Pericardium fibroblast (primary cell): ENCODE data around the gene PRDM11. TPM values are rescaled to one million over a fixed set of nuclear protein-coding genes. Genes with fewer than 3 reads are reported as not detected.

Experiments
- total RNA-seq: library from RNA; depleted of rRNA; stranded (reverse); fragments of >200 nt; gene quantifications from 2 replicates; pipeline ENCODE4 v1.2.3, GENCODE V29; 2015

Gene PRDM11
- total RNA-seq: 15.5 TPM in 2 replicates

DNA sequence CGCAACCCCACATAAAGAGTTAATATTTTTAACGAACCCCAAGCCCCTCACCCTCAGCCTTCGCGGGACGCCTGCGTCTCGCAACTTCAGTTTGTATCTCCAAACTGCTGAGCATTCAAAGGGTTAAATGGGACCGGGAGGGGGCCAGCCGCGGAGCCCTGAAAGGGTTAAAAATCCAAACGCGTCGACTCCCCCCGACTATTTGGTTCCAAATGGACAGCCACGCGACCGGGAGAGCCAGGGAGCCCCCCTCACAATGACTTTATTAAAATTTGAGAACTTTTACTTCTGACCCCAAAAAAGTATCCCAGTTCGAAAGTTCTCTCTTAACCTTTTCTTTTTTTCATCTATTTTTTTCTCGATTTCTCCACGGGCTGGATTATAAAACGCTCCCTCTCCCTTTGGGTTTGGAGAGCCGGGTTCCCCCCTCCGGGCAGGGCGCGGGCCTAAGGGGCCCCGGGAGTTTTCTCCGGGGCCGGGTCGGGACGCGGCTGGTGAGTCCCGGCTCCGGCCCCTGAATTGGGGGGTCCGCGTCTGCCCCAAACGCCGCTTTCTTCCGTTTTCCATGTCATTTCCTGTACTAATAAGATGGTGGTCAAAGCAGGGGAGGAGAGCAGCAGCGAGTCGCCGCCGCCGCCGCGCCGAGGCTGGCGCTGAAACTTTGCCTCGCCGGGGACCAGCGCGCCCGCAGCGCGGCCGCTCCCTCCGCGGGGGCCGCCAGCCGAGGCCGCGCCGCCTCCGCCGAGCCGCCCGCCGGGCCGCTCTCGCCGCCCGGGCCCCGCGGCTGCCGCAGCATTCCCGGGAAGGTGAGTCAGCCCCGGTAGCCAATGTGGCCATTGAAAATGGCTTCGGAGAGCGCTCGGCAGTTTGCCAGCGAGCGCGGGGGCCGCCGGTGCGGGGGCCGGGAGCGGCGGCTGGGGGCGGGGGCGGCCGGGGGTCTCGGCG is at the start of gene PRDM11:
PRDM11 (plus strand) TSS at position 568 of the 945 bp plus-strand sequence. CDS start 35,128 bp downstream, outside the sequence.

Other genes with a start within 250 kb of the PRDM11 start
- 157 and 283 TPM in 2 replicates for gene TP53I11, start 195.8 kb upstream of the PRDM11 start, total RNA-seq
- not detected in 2 replicates for gene SYT13, start 139.7 kb downstream of the PRDM11 start, total RNA-seq